H9 (cell line): ENCODE data around the gene THSD7B. TPM values are rescaled to one million over a fixed set of nuclear protein-coding genes. Genes with fewer than 3 reads are reported as not detected.

Experiments used
- DNase-seq: peaks from one replicate; pipeline ENCODE4 v3.0.0-alpha.2; 2017
- H2AFZ ChIP-seq: one replicate; pipeline ENCODE4 v1.6.1; 2013; ENCODE audit warnings: mild to moderate bottlenecking, low read length, control low read depth, moderate library complexity
- H2AK5ac ChIP-seq: 2 replicates; pipeline ENCODE4 v1.6.1; 2013; ENCODE audit warnings: low read length, control low read depth, mixed read lengths; ENCODE audit not compliant: insufficient read length
- H2BK120ac ChIP-seq: one replicate; pipeline ENCODE4 v1.6.1; 2013; ENCODE audit warnings: low read depth, mild to moderate bottlenecking, low read length, control low read depth, inconsistent platforms; ENCODE audit not compliant: poor library complexity, severe bottlenecking
- H2BK12ac ChIP-seq: 2 replicates; pipeline ENCODE4 v1.6.1; 2013; ENCODE audit warnings: low read length, control low read depth, mixed read lengths, low read depth; ENCODE audit not compliant: insufficient read length
- H2BK15ac ChIP-seq: 2 replicates; pipeline ENCODE4 v1.6.1; 2013; ENCODE audit warnings: low read depth, low read length, control low read depth
- H2BK20ac ChIP-seq: one replicate; pipeline ENCODE4 v1.6.1; 2013; ENCODE audit warnings: low read depth, mild to moderate bottlenecking, low read length, control low read depth, inconsistent platforms; ENCODE audit not compliant: poor library complexity, severe bottlenecking
- H2BK5ac ChIP-seq: 2 replicates; pipeline ENCODE4 v1.6.1; 2013; ENCODE audit warnings: low read length, control low read depth, mixed read lengths; ENCODE audit not compliant: insufficient read length
- H3K14ac ChIP-seq: 2 replicates; pipeline ENCODE4 v1.6.1; 2013; ENCODE audit warnings: low read length, control low read depth; ENCODE audit not compliant: insufficient read depth
- H3K18ac ChIP-seq: 2 replicates; pipeline ENCODE4 v1.6.1; 2013; ENCODE audit warnings: low read depth, mild to moderate bottlenecking, mixed read lengths, low read length, control low read depth; ENCODE audit not compliant: insufficient read length
- H3K23ac ChIP-seq: 2 replicates; pipeline ENCODE4 v1.6.1; 2013; ENCODE audit warnings: low read length, control low read depth, mixed read lengths, low read depth; ENCODE audit not compliant: insufficient read length
- H3K23me2 ChIP-seq: 2 replicates; pipeline ENCODE4 v1.6.1; 2013; ENCODE audit warnings: low read depth, mild to moderate bottlenecking, mixed read lengths, low read length, control low read depth; ENCODE audit not compliant: insufficient read length, poor library complexity, severe bottlenecking
- H3K27ac ChIP-seq: 2 replicates; pipeline ENCODE4 v1.5.1; 2013; ENCODE audit warnings: low read length, control low read depth, mixed read lengths, low read depth; ENCODE audit not compliant: insufficient read length
- H3K27me3 ChIP-seq: 2 replicates; pipeline ENCODE4 v1.6.1; 2013; ENCODE audit warnings: low read length, control low read depth, inconsistent platforms; ENCODE audit not compliant: insufficient read depth
- H3K4ac ChIP-seq: 2 replicates; pipeline ENCODE4 v1.6.1; 2013; ENCODE audit warnings: low read depth, mild to moderate bottlenecking, control low read depth, inconsistent platforms, low read length, moderate library complexity
- H3K4me1 ChIP-seq: 2 replicates; pipeline ENCODE4 v1.6.1; 2013; ENCODE audit warnings: low read length, control low read depth, inconsistent platforms; ENCODE audit not compliant: insufficient read depth
- H3K4me2 ChIP-seq: 2 replicates; pipeline ENCODE4 v1.6.1; 2013; ENCODE audit warnings: low read length, control low read depth, mixed read lengths; ENCODE audit not compliant: insufficient read length, insufficient read depth
- H3K56ac ChIP-seq: 2 replicates; pipeline ENCODE4 v1.6.1; 2013; ENCODE audit warnings: low read depth, mild to moderate bottlenecking, mixed read lengths, low read length, control low read depth; ENCODE audit not compliant: insufficient read length
- H3K79me1 ChIP-seq: 2 replicates; pipeline ENCODE4 v1.6.1; 2013; ENCODE audit warnings: low read depth, mild to moderate bottlenecking, moderate library complexity, low read length, control low read depth, inconsistent platforms; ENCODE audit not compliant: insufficient read depth, poor library complexity, severe bottlenecking
- H3K79me2 ChIP-seq: 2 replicates; pipeline ENCODE4 v1.6.1; 2013; ENCODE audit warnings: low read length, control low read depth, inconsistent platforms; ENCODE audit not compliant: insufficient read depth
- H3K9ac ChIP-seq: 2 replicates; pipeline ENCODE4 v1.6.1; 2013; ENCODE audit warnings: low read length, control low read depth, mixed read lengths; ENCODE audit not compliant: insufficient read length; ENCODE audit errors: extremely low read depth
- H3K9me3 ChIP-seq: one replicate; pipeline ENCODE4 v1.6.1; 2013; ENCODE audit warnings: low read depth, low read length, inconsistent platforms; ENCODE audit not compliant: control insufficient read depth
- H3T11ph ChIP-seq: one replicate; pipeline ENCODE4 v1.6.1; 2013; ENCODE audit warnings: mild to moderate bottlenecking, low read length, control low read depth, inconsistent platforms
- H4K20me1 ChIP-seq: one replicate; pipeline ENCODE4 v1.6.1; 2013; ENCODE audit not compliant: control insufficient read depth, insufficient read length, insufficient read depth
- H4K5ac ChIP-seq: 2 replicates; pipeline ENCODE4 v1.6.1; 2013; ENCODE audit warnings: low read depth, mild to moderate bottlenecking, mixed read lengths, low read length, control low read depth; ENCODE audit not compliant: insufficient read length
- H4K8ac ChIP-seq: replicated peaks from 2 replicates; pipeline ENCODE4 v1.6.1; 2013; ENCODE audit warnings: low read length, control low read depth, mixed read lengths, low read depth; ENCODE audit not compliant: insufficient read length
- H4K91ac ChIP-seq: 2 replicates; pipeline ENCODE4 v1.6.1; 2013; ENCODE audit warnings: low read depth, mild to moderate bottlenecking, moderate library complexity, mixed read lengths, low read length, control low read depth; ENCODE audit not compliant: insufficient read length
- H3K27ac Mint-ChIP-seq, 3 experiments: 2 replicates in 2 of 3; 3 replicates in 1 of 3; pipeline ENCODE4 v1.8.0; 2020 to 2021; ENCODE audit warnings: mixed read lengths in 3 of 3, mild to moderate bottlenecking in 1 of 3, moderate library complexity in 1 of 3
- H3K27me3 Mint-ChIP-seq: 2 replicates; pipeline ENCODE4 v1.8.0; 2021; ENCODE audit warnings: low read depth, mild to moderate bottlenecking, moderate library complexity, mixed read lengths
- H3K36me3 Mint-ChIP-seq, 3 experiments: 2 replicates in 2 of 3; 3 replicates in 1 of 3; pipeline ENCODE4 v1.8.0; 2020 to 2021; ENCODE audit warnings: low read depth in 3 of 3, mixed read lengths in 3 of 3; ENCODE audit not compliant: insufficient read depth in 1 of 3
- H3K4me1 Mint-ChIP-seq, 2 experiments: 2 replicates each; pipeline ENCODE4 v1.8.0; 2020; ENCODE audit warnings: mixed read lengths in 2 of 2
- H3K4me3 Mint-ChIP-seq, 2 experiments: 2 replicates in 1 of 2; 3 replicates in 1 of 2; pipeline ENCODE4 v1.8.0; 2020 to 2021; ENCODE audit warnings: mild to moderate bottlenecking in 2 of 2, mixed read lengths in 2 of 2, moderate library complexity in 1 of 2
- H3K9me3 Mint-ChIP-seq, 2 experiments: 2 replicates in 1 of 2; 3 replicates in 1 of 2; pipeline ENCODE4 v1.8.0; 2020; ENCODE audit warnings: mild to moderate bottlenecking in 2 of 2, mixed read lengths in 2 of 2, moderate library complexity in 1 of 2
- total RNA-seq: library from RNA; stranded (reverse); gene quantifications from 2 replicates; pipeline ENCODE4 v1.2.1, GENCODE V29; 2021
- TF ChIP-seq, protein P1 (sequence below): fragments of 200-600 bp; sonication (generic); conservative IDR thresholded peaks from 3 replicates; pipeline ENCODE4 v1.8.0; 2021; ENCODE audit warnings: antibody characterized with exemption, mild to moderate bottlenecking

The THSD7B gene
- total RNA-seq, 1 experiment from 2014 or later = 0.85 TPM

GRCh38 chr2:137096187-137096586, 330.8 kb downstream of the THSD7B start:
- Histone ChIP-seq H2AFZ (no peak overlapping the region), H3K18ac (no peak overlapping the region), H3K56ac (no peak overlapping the region), H3T11ph (no peak overlapping the region), H3K27me3 (no peaks in the 10 kb centered on the region), H2BK5ac (no peak overlapping the region), H2BK20ac (no peak overlapping the region), H3K79me1 (no peaks in the 10 kb centered on the region), H2BK12ac (no peak overlapping the region), H2BK120ac (no peak overlapping the region), H3K4me2 (no peak overlapping the region), H3K9me3 (no peaks in the 10 kb centered on the region), H3K27ac (no peak overlapping the region), H3K23ac (no peak overlapping the region), H2AK5ac (no peak overlapping the region), H3K23me2 (no peaks in the 10 kb centered on the region), H4K5ac (no peak overlapping the region), H4K8ac (no peak overlapping the region), H3K14ac (no peak overlapping the region), H4K20me1 (no peaks in the 10 kb centered on the region), H2BK15ac (no peak overlapping the region), H3K4me1 (no peaks in the 10 kb centered on the region; the same call in 1 of the 2 replicates), H3K4ac (no peak overlapping the region), H4K91ac (no peak overlapping the region), H3K79me2 (no peaks in the 10 kb centered on the region), H3K9ac (no peak overlapping the region)
- H3K4me1 Mint-ChIP-seq = peaks cover 8 to 9% of the 10 kb centered on the region in 2 experiments; a peak in 3 of 4 replicates
- H3K4me3 Mint-ChIP-seq = no peak overlapping the region
- no peaks in the 10 kb centered on the region for H3K9me3 Mint-ChIP-seq
- no peaks in the 10 kb centered on the region for H3K36me3 Mint-ChIP-seq
- no peak for DNase-seq
- TF ChIP-seq, protein P1, sequence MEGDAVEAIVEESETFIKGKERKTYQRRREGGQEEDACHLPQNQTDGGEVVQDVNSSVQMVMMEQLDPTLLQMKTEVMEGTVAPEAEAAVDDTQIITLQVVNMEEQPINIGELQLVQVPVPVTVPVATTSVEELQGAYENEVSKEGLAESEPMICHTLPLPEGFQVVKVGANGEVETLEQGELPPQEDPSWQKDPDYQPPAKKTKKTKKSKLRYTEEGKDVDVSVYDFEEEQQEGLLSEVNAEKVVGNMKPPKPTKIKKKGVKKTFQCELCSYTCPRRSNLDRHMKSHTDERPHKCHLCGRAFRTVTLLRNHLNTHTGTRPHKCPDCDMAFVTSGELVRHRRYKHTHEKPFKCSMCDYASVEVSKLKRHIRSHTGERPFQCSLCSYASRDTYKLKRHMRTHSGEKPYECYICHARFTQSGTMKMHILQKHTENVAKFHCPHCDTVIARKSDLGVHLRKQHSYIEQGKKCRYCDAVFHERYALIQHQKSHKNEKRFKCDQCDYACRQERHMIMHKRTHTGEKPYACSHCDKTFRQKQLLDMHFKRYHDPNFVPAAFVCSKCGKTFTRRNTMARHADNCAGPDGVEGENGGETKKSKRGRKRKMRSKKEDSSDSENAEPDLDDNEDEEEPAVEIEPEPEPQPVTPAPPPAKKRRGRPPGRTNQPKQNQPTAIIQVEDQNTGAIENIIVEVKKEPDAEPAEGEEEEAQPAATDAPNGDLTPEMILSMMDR = no peak
- no peaks in the 10 kb centered on the region for H3K27me3 Mint-ChIP-seq
- no peak overlapping the region; a peak in 2 of 7 replicates for H3K27ac Mint-ChIP-seq
